ENCODE measurements around the gene HNRNPF.
"Not testable (repeated sequence)": the region's sequence is repeated elsewhere in the genome, so short reads cannot be mapped to it uniquely, and the experiment has no call there.

The HNRNPF gene

DNA sequence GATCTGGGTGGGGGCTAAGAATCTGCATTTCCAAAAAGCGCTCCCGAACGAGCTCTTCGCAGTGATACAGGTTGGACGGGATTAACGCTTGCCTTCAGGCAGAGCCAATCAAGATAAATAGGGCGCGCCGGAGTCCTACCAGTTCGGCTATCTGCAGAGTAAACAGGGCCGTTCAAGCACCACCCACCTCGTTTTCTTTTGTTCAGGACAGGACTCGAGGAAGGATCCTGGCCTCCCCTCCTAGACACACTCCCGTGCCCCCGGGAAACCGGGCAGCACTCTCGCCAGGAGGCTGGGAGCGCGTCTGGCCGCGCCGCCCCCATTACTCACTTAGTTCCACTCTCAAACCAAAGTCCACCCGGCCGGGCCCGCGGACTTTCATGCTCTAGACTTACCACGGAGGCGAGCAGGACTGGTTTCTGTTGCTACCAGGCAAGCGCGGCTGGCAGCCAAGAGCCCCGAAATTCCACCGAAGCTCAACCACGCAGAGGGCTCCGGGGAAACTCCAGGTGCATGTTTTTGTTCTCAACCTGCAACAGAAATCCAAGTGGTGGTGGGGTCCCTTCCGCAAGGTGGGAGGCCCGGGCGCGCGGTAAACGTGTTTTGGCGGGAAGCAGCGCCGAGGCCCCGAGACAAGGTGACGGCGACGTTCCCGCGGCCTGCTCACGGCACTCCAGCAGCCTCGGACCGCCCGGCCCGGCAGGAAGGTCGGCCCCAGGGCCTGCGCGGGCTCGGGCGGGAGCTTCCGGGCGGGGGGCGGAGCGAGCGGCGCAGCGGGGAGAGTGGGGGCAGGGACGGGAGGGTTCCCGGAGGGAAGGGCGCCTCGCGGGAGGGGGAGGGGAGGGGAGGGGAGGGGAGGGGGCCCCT lies 12.7 kb downstream of the HNRNPF start:
- DNase-seq: peak; percentile 41

DNA sequence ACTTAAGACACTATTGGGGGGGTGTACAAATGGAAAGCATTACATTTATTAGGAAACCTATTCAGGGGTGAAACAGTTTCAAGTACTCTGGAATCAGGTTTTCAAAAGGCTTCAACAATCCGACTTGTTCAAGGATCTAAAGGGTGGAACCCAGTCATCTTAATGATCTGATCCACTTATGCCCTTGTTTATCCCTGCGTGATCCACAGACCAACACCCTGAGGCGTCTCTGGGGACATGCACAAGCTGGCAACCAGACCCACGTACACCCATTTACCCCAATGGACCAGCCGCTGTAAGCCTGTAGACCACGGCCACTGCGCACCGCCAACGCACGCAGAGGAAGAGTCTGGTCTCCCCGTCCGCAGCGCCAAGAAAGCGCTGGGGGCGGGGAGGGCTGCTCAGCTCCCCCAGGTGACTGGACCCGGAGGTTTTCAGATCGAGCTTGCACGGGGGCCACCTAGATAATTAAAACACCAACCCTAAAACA lies 13.4 kb downstream of the HNRNPF start:
- DNase-seq: no peak

DNA sequence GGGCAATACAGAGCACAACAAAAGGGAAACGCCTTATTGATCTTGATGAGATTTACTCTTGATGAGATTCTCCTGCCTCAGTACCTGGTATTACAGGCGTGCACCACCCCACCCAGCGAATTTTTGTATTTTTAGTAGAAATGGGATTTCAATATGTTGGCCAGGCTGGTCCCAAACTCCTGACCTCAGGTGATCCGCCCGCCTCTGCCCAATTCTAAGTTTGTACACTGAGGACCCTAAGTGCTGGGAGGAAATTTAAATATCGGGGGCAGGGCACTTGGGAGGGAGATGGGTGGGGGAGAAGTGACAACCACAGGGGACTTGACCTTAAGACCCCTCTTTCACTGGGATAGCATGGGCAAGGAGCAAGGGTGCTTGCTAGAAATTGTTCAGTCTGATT lies 14.1 kb downstream of the HNRNPF start:
- DNase-seq: no peak

DNA sequence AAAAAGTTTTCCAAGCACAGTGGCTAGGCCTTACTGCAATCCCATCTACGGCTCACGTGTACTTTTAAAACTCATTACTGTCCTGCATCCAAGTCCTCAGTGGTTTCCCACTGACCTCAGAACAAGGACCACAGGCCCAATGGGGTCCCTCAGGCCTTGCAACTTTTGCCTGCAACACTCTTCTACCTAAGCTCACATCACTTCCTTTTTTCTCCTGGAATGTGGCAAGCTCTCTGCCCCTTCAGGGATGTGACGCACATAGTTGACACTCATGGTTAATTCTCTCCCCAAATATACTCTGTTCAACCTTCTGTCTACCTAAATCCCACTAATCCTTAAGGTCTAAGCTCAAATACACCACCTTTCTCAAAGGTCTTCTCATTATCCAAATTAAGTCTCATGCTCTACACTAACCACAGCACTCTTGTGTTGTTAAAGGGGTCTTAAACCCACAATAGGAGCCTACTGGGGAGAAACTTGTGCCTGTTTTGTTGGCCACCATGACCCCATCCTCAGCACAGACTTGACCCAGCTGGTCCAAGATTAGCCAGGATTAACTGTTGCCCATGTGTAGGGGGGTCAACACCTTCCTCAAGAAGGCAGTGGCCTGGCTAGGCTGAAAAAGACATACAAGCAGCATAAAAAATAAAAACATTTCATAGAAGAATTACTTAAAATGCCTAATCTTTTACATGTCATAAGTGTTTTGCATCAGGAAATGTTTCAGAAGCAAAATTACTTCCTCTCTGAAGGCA lies 15.2 kb downstream of the HNRNPF start:
- DNase-seq: no peak

DNA sequence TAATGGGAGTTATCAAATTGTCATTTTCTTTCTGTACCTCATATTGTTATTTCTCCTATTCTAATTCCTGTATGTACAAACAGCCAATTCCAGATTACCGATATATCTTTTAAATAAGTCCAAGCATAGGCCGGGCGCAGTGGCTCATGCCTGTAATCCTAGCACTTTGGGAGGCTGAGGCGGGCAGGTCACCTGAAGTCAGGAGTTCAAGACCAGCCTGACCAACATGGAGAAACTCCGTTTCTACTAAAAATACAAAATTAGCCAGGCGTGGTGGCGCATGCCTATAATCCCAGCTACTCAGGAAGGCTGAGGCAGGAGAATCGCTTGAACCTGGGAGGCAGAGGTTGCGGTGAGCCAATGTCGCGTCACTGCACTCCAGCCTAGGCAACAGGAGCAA lies 15.8 kb downstream of the HNRNPF start:
- DNase-seq: not testable (repeated sequence)

DNA sequence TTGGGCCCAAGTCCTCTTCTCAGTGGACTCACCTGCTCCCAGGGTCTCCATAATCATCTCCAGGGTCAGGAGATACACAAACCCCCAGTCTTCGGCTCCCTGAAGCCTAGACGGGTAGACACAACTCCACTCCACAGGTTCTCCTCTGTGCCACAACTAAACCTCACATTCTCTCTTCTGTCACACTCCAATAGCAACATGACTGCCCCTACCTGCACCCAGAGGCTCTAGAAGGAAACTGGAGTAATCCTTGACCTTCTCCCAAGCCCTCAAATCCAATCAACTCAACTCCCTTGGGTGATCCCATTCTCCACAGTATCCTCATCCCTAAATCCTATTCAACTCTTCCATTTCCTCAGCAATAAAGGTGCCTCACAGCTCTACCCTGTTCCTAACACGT lies 16.2 kb downstream of the HNRNPF start:
- DNase-seq: no peak

DNA sequence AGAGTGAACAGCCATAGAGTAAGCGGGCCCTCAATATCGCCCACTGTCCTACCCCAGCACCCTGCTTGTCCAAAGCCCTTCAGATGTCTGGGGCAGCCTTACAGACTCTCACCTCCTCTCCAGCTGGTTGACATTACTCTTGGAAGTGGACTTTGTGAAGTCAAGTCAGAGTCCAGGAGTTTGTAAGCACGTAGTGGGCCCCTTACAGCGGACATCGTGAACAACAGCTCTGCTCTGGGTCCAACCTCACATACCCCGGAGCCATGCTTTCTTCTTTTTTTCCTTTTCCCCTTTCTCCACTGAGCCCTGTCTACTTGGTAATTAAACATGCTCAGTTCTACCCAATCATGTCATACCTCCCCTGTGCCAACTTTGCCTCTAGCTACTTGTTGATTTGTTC lies 17.5 kb downstream of the HNRNPF start:
- DNase-seq: no peak

DNA sequence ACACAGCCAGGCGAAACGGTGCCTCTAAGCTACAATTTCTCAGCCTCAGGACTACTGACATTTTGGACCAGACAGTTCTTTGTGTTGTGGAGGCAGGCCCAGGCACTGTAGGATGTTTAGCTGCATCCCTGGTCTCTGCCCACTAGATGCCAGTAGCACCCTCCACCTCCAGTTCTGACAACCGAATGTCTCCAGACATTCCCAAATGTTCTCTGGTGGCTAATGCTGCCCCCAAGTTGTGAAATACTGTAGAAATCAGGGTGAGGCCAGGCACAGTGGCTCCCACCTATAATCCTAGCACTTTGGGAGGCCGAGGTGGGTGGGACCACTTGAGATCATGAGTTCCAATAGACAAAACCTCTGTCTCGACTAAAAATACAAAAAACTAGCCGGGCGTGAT lies 18.2 kb downstream of the HNRNPF start:
- DNase-seq: no peak

DNA sequence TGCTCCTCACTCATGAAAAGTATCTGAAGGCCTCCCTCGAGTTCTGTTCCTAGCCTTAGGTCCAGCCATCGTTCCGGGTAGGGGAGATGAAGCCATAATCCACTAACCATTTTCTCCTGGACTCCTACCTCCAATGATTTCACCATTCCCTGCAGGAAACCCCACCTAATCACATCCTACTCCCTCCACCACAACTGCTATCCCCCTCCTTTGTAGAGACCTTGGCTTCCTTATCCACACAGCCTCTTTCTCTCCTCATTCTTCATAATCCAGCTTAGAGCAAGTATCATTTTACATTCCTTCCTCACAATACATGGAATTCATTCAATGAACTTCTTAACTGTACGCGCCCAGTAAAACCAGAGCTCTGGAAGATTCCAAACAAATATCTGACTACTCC lies 18.7 kb downstream of the HNRNPF start:
- no peak for DNase-seq

DNA sequence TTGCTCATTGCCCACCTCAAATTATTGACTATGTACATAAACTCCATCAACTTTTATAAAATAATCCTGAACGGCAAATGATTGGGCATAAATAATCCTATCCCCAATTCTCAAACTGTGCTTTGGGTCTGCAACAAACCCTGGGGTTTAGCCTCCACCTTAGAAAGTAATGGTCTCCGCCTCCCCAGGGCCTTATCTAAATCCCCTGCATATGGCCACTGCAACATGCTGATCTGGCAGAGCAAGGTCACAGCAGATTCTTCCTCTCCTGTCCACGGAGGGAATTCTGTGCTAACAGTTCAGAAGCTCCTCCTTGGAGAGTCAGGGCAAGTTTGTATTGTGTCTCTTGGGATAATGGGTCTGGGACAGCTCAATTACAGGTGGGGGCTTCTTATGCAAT lies 19.1 kb downstream of the HNRNPF start:
- DNase-seq: no peak

DNA sequence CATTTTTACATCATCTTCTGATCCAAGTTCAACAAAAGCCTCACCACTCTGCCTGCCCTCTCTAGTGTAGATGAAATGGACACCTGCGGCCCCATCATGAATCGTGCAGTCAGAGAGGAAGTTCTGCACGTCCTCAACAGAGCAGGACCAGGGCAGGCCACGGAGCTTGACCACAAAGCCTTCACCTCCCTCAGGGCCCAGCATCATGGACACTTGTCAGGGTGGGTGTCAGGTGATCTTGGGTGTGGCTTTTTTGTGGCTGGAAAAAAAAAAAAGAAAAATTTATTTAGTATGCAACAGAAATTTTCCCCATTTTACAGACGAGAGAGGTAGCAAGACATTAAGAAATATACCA lies 21.3 kb downstream of the HNRNPF start:
- DNase-seq: no peak

DNA sequence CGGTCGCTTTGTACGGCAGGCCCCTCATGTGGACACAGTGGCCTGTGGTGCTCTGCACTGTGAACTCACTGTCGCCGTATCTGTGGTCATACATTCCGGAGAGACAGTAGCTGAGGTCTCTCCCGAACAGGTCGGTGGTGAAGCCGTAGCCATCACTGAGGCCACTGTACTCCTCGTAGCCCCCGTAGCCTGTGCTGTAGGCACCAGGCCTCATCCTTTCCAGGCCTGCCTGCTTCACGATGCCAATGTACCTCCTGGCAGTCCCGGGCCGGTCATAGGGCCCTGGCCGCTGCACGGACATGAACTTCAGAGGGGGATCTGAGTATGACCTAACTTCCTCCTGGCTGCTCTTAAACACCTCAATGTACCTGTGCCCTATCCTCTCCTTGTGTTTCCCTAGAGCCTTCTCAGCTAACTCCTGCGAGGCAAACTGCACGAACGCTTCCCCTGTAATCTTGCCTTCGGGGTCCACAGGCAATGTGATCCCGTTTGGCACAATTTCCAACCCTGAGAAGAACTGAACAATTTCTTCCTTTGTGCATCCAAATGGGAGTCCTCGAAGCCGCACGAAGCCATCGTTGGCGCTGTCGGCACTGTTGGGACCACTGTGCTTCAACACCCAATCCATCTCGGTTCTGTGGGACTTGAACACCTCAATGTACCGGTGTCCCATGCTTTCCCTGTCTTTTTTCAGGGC lies 21.9 kb downstream of the HNRNPF start:
- no peak for DNase-seq

DNA sequence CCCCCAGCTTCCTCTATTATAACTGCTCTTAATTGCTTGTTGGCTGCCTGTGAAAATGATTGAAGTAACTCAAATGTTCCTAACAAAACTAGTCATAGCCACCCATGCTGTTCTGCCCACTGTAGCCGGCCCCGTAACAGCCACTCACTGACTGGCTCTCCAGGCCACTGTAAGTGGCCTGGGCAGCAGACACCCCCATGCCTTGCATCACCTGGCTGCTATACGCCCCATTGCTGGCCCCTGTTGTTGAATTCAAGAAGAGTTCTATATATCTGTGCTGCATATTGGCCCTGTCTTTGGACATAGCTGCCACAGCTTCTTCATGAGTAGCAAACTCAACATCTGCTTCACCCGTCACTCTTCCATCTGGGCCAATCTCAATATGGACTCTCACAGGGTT lies 22.4 kb downstream of the HNRNPF start:
- DNase-seq: no peak

DNA sequence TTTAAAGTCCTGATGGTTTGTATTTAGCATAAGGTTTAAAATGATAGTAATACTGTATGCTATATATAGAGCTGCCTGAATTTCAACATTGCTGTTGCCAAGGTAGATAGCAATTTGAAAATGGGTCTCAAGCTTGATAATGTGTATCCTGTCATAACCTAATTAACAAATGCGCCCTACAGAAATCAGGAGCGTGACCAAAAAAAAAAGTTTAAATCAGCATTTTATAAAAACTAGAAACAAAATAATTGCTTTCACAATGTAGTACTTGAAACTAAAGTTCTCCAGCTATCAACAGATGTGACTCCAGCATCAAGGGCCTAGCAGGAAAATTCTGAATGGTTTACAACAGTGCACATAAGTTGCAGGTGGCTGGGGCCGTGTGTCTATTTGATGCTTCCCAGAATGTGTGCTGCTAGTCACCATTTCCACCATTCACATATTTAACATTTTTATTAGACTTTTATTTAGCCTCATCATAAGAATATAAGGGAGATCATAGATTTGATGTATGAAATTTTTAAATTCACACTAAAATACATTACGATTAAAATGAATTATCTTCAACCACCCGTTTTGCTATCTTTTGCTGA lies 23.5 kb downstream of the HNRNPF start:
- no peak for DNase-seq

DNA sequence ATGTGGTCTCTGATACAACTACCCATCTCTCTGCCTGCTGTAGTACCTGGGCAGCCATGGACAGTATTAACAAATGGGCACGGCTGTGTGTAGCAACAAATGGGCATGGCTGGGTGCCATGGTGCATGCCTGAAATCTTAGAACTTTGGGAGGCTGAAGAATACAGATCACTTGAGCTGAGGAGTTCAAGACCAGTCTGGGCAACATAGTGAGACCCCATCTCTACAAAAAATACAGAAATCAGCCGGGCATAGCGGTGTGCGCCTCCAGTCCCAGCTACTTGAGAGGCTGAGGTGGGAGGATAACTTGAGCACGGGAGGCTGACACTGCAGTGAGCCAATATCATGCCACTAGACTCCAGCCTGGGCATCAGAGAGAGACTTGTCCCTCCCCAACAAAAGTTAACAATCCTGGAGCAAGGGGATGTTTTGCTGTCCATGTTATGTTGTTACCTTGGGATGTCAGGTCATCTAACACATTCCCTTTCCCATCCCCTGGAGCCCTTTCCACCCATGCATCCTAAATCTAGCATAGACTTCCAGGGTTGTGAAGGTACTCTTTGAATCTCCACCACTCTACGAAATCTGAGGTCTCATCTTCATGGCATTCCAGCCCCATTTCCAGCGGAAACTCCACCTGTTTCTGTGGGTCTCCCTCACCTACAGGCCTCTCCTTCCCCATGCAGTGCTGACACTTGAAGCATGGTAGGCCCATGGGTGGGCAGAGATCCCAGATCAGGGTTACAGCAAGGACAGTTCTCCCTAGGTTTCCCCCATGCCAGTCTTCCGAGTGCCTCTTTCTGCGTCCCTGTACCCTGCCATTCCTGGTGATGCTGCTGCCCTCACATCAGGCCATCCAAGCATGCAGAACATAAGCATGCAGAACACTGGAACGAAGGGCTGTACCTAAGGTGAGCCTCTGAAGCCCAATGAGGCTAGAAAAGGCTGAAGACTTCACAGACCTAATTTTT lies 24.4 kb downstream of the HNRNPF start:
- no peak for DNase-seq

DNA sequence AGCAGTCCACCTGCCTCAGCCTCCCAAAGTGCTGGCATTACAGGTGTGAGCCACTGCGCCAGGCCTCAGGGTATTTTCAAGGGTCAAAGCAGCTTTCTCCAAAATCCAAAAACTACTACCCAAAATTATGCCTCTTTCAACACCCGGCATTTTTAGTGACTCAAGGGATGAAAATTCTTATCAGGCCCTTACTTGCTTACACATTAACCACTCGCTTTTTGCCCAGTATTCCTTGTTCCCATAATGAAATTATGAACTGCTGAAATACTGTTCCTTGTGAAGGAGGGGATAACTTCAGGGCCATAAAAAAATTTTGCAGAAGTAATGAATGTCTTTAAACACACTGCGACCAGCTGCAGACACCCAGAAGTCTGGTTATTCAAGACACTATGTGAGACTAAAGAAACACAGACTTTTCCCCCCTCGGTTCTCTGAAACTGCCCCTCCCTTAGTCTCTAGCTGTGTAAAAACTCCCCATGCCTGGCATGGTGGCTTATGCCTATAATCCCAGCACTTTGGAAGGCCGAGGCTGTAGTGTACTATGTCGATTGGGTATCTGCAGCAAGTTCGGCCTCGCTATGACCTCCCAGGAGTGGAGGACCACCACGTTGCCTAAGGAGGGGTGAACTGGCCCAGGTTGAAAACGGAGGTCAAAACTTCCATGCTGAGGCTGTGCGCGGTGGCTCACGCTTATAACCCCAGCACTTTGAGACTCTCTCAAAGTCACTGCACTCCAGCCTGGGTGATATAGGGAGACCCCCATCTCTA lies 25.6 kb downstream of the HNRNPF start:
- peak; percentile 28 for DNase-seq

DNA sequence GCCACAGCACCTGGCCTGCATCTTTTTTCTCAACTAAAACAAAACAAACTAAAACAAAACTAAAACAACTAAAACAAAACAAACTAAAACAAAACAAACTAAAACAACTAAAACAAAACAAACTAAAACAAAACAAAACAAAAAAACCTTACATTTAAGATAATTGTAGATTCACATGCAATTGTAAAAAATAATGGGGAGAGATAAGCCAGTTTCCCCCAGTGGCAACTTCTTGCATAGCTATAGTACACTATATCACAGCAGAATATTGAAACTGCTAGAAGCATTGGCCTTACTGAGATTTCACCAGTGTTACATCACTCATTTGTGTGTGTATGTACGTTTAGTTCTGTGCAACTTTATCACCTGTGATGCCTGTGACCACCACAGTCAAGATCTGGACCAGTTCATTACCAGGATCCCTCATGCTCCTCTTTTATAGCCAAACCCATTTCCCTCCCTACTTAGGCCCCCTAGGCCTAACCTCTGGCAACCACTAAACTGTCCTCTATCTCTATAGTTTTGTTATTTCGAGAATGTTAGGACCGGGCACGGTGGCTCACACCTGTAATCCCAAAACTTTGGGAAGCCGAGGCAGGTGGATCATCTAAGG lies 28.3 kb downstream of the HNRNPF start:
- DNase-seq: no peak

DNA sequence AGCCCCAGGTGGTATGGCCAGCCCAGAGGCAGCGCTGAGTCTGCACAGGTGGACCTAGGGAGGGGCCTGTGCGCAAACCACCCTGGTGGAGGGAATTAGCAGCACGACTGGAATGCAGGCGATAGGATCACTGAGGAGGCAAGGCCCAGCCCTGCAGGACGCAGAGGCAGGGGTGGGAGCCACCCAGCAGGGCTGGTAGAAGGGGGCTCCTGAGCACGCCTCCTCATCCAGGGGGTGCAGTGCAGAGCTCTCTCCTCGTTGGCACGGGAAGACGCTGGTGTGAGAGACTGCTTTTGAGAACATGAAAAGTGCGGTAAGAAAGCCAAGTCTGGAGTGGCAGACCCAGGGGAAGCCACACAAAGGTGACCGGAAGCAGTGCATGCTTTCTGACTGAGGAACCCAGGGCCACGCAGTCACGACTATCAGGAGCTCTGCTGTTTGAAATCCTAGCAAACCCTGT lies 31.5 kb downstream of the HNRNPF start:
- no peak for DNase-seq

DNA sequence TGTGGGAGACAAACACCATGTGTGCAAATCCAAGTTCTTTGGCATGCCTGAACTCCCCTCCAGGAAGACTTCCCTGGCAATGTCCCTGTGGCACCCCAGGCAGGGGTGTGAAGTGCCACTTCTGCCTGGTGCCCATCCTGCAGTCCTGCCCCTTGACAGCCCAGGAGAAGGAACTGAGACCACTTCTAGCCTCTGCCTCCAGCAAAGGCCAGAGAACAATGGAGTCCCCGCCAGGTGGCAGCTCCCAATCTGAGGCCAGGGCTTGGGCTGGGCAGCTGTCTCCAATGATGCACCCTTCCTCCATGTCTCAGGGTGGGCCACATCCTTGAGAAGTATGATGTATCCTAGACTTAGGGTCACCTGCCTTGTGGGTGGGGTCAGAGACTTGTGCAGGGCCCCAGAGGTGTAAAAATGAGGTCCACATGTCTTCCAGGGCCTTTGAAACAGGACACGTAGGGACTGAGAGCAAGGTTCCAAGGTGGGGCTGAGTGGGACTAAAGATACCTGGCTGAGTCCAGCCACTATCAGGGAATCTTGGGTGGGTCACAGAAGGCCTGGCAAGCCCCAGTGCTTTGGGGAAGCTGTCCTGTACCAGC lies 32.1 kb downstream of the HNRNPF start:
- DNase-seq: no peak

DNA sequence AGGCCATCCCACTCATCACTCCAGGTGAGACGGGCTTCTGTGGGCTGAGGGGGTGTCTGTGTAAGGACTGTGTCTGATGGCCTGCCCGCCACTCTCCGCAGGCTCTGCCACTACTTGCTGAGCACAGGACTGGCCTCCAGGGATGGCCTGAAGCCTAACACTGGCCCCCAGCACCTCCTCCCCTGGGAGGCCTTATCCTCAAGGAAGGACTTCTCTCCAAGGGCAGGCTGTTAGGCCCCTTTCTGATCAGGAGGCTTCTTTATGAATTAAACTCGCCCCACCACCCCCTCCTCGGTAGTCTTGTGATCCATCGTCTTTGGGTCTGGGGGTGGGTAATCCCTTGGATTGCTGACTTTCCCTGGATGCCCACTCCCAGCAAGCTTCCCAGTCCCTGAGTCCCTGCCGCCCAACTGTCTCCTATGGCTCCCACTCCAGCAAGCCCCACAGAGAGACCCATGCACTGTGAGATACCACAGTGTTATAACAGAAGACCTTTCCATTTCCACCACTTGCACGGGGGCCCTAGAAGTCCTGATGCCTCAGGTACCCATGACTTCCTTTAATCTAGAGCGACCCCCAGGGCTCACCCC lies 32.8 kb downstream of the HNRNPF start:
- DNase-seq: no peak
